Left ventricle myocardium superior (tissue), 1 donor: Measurements from ENCODE around the gene DRAXIN. TPM values are rescaled to one million over a fixed set of nuclear protein-coding genes. Genes with fewer than 3 reads are reported as not detected.

Source experiments
- ATAC-seq: fragments of 200-7000 bp; cut with Tn5 transposase; one replicate; pipeline ENCODE4 v1.9.1; 2020; ENCODE audit warnings: mild to moderate bottlenecking, moderate library complexity
- DNase-seq: peaks from one replicate; pipeline ENCODE4 v3.0.0-alpha.2; 2020
- intact Hi-C: fragments of 100-400 bp; cut with micrococcal nuclease; formaldehyde crosslinking; loops from one replicate; pipeline ENCODE4 v1.11.0; 2022
- total RNA-seq: library from RNA; stranded (reverse); fragmentation: NEBNext Ultra II Directional; extraction: Animal tissue kit (Norgen Biotek cat#: 25700); gene quantifications from one replicate; pipeline ENCODE4 v1.2.1, GENCODE V29; 2021
- donor health status: DM: no; HTN: yes; CAD: no; lungs with severe emphysema.

The DRAXIN gene
- total RNA-seq, 1 donor from 2014 or later, result 0.05 TPM

- intact Hi-C loops, result loop anchor here (10.0 kb wide), 1 partner anchor 60 kb away; no protein-coding TSS in a partner anchor
- ATAC-seq (peak; percentile 82), DNase-seq (peak; percentile 74)
Observed at GRCh38 chr1:11654137-11654938, 37.2 kb upstream of the DRAXIN start, which contains the start of the genes FBXO2 and FBXO44. Gene FBXO2 (minus strand): TSS chr1:11654429. CDS start chr1:11654340, 89 bp downstream. Gene FBXO44 (plus strand): TSS chr1:11654877. CDS start chr1:11655836, 959 bp downstream.

DNA sequence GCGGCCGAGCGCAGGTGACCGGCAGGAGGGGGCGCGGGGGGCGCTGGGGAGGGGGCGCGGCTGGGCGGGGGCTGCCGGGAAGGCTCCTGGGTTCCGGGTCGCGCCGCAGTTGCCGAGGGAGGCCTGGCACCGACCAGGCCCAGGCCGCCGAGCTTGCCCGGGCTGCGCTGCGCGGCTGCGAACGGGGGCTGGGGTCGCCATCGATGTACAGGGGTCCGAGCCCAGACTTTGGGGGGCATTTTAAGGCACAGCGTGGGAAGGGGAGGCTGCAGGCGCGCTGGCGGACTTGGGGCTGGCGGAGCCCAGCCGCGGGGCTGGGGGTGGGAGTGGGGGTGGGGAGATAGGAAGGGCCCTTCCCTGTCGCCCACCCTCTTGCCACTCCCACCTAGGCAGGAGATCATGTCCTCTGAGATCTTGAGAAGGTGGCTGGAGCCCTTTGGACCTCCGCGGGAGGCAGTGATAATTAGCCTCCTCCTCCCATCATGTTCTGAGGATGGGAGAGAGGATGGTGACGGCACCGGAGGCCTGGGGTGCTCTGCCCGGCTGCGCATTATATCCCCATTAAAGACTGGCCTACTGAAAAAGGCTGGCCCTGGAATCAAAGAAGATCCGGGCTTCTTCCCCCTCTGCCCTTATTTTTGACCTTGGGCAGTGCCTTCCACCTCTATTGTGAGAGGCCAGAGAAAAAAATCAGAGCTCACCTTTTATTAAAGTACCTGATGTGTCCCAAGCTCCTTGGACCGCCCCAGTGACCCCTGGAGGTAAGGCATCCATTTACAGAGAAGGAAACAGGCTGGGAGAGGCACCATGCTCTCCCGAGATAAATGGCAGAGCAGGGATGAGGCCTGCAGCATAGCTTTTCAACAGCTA, 36.3 kb upstream of the DRAXIN start:
- DNase-seq (no peak), ATAC-seq (peak; percentile 6)
- intact Hi-C loops, result loop anchor here (10.0 kb wide), 1 partner anchor 60 kb away; no protein-coding TSS in a partner anchor

DNA sequence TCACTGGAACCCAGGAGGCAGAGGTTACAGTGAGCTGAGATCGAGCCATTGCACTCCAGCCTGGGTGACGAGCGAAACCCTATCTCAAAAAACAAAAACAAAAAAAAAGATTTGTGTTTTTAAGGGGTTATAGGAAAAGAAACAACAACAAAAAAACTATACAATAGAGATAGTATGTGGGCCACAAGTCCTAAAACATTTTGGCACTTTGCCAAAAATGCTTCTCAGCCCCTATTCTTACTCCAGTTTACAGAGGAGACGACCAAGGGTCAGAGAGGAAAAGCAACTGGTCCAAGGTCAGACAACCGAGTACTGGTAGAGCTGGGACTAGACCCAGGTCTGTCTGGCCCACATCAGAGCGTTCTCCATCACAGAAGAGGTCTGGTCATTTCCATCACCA, 33.9 kb upstream of the DRAXIN start:
- ATAC-seq (no peak), DNase-seq (no peak)
- intact Hi-C loops, result loop anchor here (10.0 kb wide), 1 partner anchor 57 kb away; no protein-coding TSS in a partner anchor

DNA sequence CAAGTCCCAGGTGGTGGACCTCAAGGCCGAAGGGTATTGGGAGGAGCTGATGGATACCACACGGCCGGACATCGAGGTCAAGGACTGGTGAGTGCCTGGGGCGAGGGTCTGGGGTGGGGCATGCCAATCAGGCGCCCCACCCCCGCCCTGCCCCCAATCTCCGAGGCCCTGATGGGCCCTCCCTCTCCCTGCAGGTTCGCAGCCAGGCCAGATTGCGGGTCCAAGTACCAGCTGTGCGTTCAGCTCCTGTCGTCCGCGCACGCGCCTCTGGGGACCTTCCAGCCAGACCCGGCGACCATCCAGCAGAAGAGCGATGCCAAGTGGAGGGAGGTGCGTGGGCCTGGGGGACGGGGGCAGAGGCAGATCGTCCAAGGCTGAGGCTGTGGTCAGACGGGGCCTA, 33.0 kb upstream of the DRAXIN start:
- intact Hi-C loops, result loop anchor here (10.0 kb wide), 1 partner anchor 56 kb away; no protein-coding TSS in a partner anchor
- DNase-seq, result no peak
- ATAC-seq, result no peak

DNA sequence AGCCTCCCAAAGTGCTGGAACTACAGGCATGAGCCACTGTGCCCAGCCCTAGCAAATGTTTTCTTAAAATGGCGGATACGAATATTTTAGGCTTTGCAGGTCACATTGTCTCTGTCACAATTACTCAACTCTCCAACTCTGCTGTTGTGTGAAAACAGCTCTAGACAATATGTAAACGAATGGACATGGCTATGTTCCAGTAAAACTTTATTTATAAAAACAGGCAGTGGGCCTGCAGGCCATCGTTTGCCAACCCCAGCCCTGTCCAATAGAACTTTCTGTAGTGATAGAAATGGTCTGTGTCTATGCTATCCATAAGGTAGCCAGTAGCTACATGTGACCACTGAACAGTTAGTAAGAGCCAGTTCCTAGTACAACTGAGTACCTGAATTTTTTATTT, 31.8 kb upstream of the DRAXIN start:
- no peak for ATAC-seq
- intact Hi-C loops, result loop anchor here (10.0 kb wide), 1 partner anchor 55 kb away; no protein-coding TSS in a partner anchor
- DNase-seq, result no peak

GRCh38 chr1:11661103-11661502, 30.4 kb upstream of the DRAXIN start:
- intact Hi-C loops, result no loop called here

DNA sequence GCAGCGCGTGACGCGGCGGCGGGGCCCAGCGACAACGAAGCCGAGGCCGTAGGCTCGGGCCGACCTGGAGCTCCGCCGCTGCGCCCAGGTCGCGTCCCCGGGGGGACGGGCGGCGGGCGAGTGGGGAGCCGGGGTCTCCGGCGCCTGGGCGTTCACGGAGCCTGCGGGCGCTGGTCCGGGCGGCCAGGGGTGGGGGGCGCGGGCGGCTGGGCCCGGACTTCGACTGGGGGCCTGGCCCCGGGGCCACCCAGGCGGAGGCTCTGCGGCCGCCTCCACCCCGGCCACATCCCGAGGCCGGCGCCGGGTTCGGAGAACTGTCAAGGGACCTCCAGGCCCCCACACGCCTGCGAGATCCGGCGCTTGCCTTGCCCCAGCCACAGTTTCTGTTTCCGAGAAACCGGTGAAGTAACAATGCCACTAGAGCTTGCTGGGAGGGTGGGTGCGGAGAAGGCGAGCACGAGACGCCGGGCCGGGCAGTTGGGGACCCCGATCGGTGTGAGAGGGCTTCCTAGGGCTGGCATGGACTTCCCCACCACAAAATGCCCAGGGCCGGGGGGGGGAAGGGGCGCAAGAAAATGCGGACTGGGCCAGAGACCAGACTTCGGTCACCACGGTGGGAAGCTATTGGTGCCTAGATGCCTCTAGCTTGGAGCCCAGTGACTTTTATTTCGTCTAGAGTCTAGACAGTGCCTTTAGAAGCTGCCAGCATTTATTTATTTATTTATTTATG, 27.0 kb upstream of the DRAXIN start:
- ATAC-seq, result peak; percentile 50
- intact Hi-C loops, result no loop called here
- DNase-seq, result peak; percentile 65

More at GRCh38 chr1:11661103-11661502, 30.4 kb upstream of the DRAXIN start:
- no peak for ATAC-seq
- DNase-seq, result no peak

DNA sequence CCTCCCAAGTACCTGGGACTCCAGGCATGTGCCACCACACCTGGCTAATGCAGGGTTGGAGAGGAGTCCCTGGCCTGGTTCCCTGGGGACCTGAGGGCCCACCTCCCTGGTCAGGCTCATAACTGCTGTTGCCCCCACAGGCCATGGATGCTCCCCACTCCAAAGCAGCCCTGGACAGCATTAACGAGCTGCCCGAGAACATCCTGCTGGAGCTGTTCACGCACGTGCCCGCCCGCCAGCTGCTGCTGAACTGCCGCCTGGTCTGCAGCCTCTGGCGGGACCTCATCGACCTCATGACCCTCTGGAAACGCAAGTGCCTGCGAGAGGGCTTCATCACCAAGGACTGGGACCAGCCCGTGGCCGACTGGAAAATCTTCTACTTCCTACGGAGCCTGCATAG, 23.0 kb upstream of the DRAXIN start:
- DNase-seq (no peak), ATAC-seq (no peak)
- intact Hi-C loops, result no loop called here

GRCh38 chr1:11670747-11671146, 20.8 kb upstream of the DRAXIN start:
- no peak for DNase-seq
- intact Hi-C loops, result no loop called here
- no peak for ATAC-seq

GRCh38 chr1:11671205-11671543, 20.3 kb upstream of the DRAXIN start:
- intact Hi-C loops, result no loop called here
- ATAC-seq, result no peak
- DNase-seq, result no peak

- DNase-seq (no peak), ATAC-seq (no peak)
- intact Hi-C loops, result no loop called here
Observed at GRCh38 chr1:11671544-11672286, 19.8 kb upstream of the DRAXIN start.

- intact Hi-C loops, result no loop called here
- DNase-seq, result no peak
- ATAC-seq, result no peak
Observed at GRCh38 chr1:11673089-11673769, 18.3 kb upstream of the DRAXIN start.

- no peak for ATAC-seq
- intact Hi-C loops, result no loop called here
- DNase-seq, result no peak
Observed at GRCh38 chr1:11674488-11674887, 17.0 kb upstream of the DRAXIN start.

DNA sequence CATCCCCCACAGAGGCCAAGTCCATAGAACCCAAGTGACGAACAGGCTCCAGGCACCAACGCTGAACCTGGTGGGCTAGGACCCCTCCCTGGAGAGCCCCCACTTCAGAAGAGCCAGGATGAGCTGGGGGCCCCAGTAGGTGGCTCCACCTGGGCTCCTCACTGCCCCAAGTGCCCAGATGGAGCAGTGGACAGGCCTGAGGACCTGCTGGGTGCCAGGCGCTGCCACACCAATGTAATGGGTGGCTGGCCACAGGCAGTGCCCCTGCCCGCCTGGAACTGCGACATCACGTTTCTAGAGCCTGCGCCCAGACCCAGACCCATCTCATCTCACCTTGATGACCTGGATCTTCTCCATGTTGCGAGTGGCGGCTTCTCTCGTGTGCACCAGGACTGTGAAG, 16.2 kb upstream of the DRAXIN start:
- DNase-seq (no peak), ATAC-seq (no peak)
- intact Hi-C loops, result no loop called here

DNA sequence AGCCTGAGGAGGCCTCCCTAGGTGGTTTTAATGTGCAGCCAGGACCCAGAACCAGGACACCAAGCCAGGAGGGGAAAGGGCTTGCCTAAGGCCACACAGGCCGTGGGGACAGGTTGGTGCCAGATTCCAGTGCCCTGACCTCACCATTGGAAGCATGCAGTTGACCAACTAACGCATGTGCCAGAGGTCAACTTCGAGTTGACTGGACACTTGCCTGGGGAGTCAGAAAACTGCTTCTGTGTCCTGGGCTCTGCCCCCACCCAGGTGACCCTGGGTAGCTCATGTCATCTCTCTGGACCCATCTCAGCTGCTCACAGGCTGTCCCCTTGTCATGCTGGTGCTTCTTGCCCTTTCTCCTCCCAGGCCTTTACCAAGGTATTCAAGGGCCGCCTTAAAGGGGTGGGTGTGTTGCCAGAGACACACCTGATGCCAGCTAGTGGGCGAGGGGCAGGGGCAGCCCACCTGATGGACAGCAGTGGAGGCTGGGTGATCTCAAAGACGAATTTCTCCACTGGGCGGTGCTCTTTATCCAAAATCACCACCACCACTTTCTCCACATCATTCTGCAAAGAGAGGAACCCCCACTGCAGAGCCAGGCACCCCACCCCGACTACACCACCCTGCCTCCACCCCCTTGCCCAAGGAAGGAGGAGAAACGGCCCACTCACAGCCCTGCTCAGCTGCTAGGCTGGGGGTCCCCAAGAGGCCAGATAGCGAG, 15.0 kb upstream of the DRAXIN start:
- DNase-seq, result no peak
- intact Hi-C loops, result no loop called here

DNA sequence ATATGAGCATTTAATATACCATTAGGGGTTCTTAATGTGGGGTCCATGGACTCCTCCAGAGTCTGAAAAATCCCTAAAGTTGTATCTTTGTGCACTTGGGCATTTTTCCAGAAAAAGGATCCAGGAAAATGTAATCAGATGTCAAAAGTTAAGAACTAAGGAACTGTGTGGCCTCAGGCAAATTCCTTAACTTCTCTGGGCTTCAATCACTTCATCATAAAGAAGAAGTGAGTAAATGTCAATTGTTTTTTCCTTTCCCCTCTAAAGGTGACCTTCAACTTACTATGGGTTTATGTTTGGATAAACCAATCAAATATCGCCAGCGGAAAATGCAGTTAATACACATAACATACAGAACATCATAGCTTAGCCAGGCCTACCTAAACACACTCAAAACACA, 13.1 kb upstream of the DRAXIN start:
- no peak for DNase-seq
- intact Hi-C loops, result no loop called here
- no peak for ATAC-seq

More for the DNA sequence above, 15.0 kb upstream of the DRAXIN start:
- ATAC-seq, result no peak

GRCh38 chr1:11680270-11681070, 11.0 kb upstream of the DRAXIN start:
- DNase-seq (no peak), ATAC-seq (peak; percentile 39)
- intact Hi-C loops, result no loop called here
